Left lung (tissue), 14 donors: ENCODE data around the gene HS3ST6. TPM values are rescaled to one million over a fixed set of nuclear protein-coding genes. Genes with fewer than 3 reads are reported as not detected.
A peak's percentile ranks its signal among the peaks of the same experiment; 100 is the strongest.

Experiments used
- ATAC-seq: fragments of 200-7000 bp; cut with Tn5 transposase; one replicate; pipeline ENCODE4 v1.9.1; 2020; ENCODE audit warnings: moderate library complexity
- DNase-seq, 4 donors: peaks; one replicate each; pipeline ENCODE4 v3.0.0-alpha.2; 2013 to 2020
- H3K27ac ChIP-seq, 2 donors: fragments of 200-600 bp; sonication (generic) in 1 of 2; one replicate each; pipeline versions ENCODE4 v1.5.0 to v1.8.0; 2020 to 2021
- H3K27me3 ChIP-seq, 2 donors: fragments of 200-600 bp; sonication (generic) in 1 of 2; one replicate each; pipeline versions ENCODE4 v1.5.0 to v1.8.0; 2020 to 2021
- H3K36me3 ChIP-seq, 2 donors: fragments of 200-600 bp; sonication (generic) in 1 of 2; one replicate each; pipeline versions ENCODE4 v1.5.0 to v1.8.0; 2020 to 2021
- H3K4me1 ChIP-seq, 2 donors: fragments of 200-600 bp; one replicate each; pipeline ENCODE4 v1.8.0; 2021
- H3K4me3 ChIP-seq, 2 donors: fragments of 200-600 bp; sonication (generic) in 1 of 2; one replicate each; pipeline versions ENCODE4 v1.5.0 to v1.8.0; 2020 to 2021; ENCODE audit warnings: mild to moderate bottlenecking in 1 of 2
- H3K9me3 ChIP-seq, 2 donors: fragments of 200-600 bp; sonication (generic) in 1 of 2; one replicate each; pipeline versions ENCODE4 v1.5.0 to v1.8.0; 2020 to 2021
- CTCF ChIP-seq, 2 donors: fragments of 200-600 bp; sonication (generic) in 1 of 2; IDR thresholded peaks; one replicate each; pipeline versions ENCODE4 v1.5.0 to v1.8.0; 2021; ENCODE audit warnings: antibody characterized with exemption in 2 of 2
- intact Hi-C, 2 donors: fragments of 100-400 bp; cut with DNase I; formaldehyde crosslinking; loops; one replicate each; pipeline versions ENCODE4 v1.11.2 to v1.14.2; 2022
- long read RNA-seq, 12 donors: library from polyadenylated mRNA in 2 of 12; unstranded in 2 of 12; transcript quantifications; one replicate each; pipeline ENCODE4 v2.0.0 and lab custom pipeline, GENCODE V29; 2019 to 2026
- polyA plus RNA-seq, 6 donors: library from polyadenylated mRNA; unstranded; fragments of 120-200 nt; gene quantifications; one replicate each; pipeline ENCODE4 v1.2.1, GENCODE V29; 2013; ENCODE audit not compliant: insufficient read length in 6 of 6
- total RNA-seq, 2 donors: library from RNA; stranded (reverse); fragmentation: NEBNext Ultra II Directional; extraction: Animal tissue kit (Norgen Biotek cat#: 25700); gene quantifications; one replicate each; pipeline ENCODE4 v1.2.1, GENCODE V29; 2021
- donor health status: DM: no; HTN: yes; CAD: no.
- donor health status: DM: no; HTN: no; CAD: no.

HS3ST6 gene
- total RNA-seq (1 to 10 TPM in 1 of 2 donors, not detected in 1; 1.4 TPM), polyA plus RNA-seq (under 1 TPM in 3 of 6 donors, not detected in 3; 0.13 to 0.21 (median 0.15) TPM)
- long read RNA-seq, donor 1 = 0 reads
- long read RNA-seq, donor 2 = 0 reads
- long read RNA-seq, donor 3 = 0 reads
- long read RNA-seq, donor 4 = 0 reads
- long read RNA-seq, donor 5 = 0 reads
- long read RNA-seq, donor 6 = 0 reads
- long read RNA-seq, donor 7 = 0 reads
- long read RNA-seq, donor 8, partial matches to known transcripts = 0 of 1 reads
- long read RNA-seq, donor 8, other reads (novel, unspliced or antisense) = 0 of 1 reads
- long read RNA-seq, donor 9 = 0 reads
- long read RNA-seq, donor 10, partial matches to known transcripts = 0 of 1 reads
- long read RNA-seq, donor 10, other reads (novel, unspliced or antisense) = 1 of 1 reads
- long read RNA-seq, donor 11 = 0 reads
- long read RNA-seq, donor 12, partial matches to known transcripts = 0 of 2 reads
- long read RNA-seq, donor 12, other reads (novel, unspliced or antisense) = 0 of 2 reads

- Histone ChIP-seq H3K27me3 (peaks cover 65 to 97% of the 10 kb centered on the region in 2 donors), H3K36me3 (no peaks in the 10 kb centered on the region), H3K27ac (no peak within 1 kb of the TSS), H3K4me3 (no peak within 1 kb of the TSS), H3K4me1 (peaks cover 0 to 16% of the 10 kb centered on the region in 2 donors), H3K9me3 (no peaks in the 10 kb centered on the region)
- no peak for TF ChIP-seq CTCF (IDR thresholded peaks at IDR 0.05)
- ATAC-seq (no peak), DNase-seq (no peak)
- intact Hi-C loops = no loop called here
Observed at GRCh38 chr16:1918351-1919326, at the start of gene HS3ST6. Gene HS3ST6 (minus strand): TSS chr16:1918415. CDS start chr16:1918323, 92 bp downstream.

- H3K27me3 ChIP-seq = no peaks in the 10 kb centered on the region
- H3K4me1 ChIP-seq = peaks cover 27 to 51% of the 10 kb centered on the region in 2 donors
- ATAC-seq = no peak
- DNase-seq = no peak
- intact Hi-C loops = no loop called here
- no peaks in the 10 kb centered on the region for H3K9me3 ChIP-seq
- H3K36me3 ChIP-seq = peaks cover 0 to 24% of the 10 kb centered on the region in 2 donors
- H3K27ac ChIP-seq = peak within 1 kb of the TSS in 1 of 2 donors; percentile 97
- peak within 1 kb of the TSS; percentile 90 to 95 for H3K4me3 ChIP-seq
- no peak for TF ChIP-seq CTCF (IDR thresholded peaks at IDR 0.05)
Observed at GRCh38 chr16:1966460-1966859, 48.2 kb upstream of the HS3ST6 start, which contains the start of gene RNF151. Gene RNF151 (plus strand): TSS chr16:1966856. CDS start chr16:1966882, 26 bp downstream.

- Histone ChIP-seq H3K4me3 (peak overlapping the region; percentile 90 to 95), H3K4me1 (peaks cover 22 to 52% of the 10 kb centered on the region in 2 donors), H3K9me3 (no peaks in the 10 kb centered on the region), H3K36me3 (peaks cover 0 to 29% of the 10 kb centered on the region in 2 donors), H3K27ac (peak overlapping the region; percentile 93 to 97), H3K27me3 (no peaks in the 10 kb centered on the region)
- TF ChIP-seq CTCF (IDR thresholded peaks at IDR 0.05) = no peak
- no peak for DNase-seq
- intact Hi-C loops = no loop called here
- ATAC-seq = peak; percentile 3
Observed at GRCh38 chr16:1965396-1966001, 47.3 kb upstream of the HS3ST6 start.

- DNase-seq = peak; percentile 98 to 99 (median 98)
- ATAC-seq = peak; percentile 97
- no peaks in the 10 kb centered on the region for H3K27me3 ChIP-seq
- H3K36me3 ChIP-seq = peaks cover 0 to 29% of the 10 kb centered on the region in 2 donors
- H3K9me3 ChIP-seq = no peaks in the 10 kb centered on the region
- no peak for TF ChIP-seq CTCF (IDR thresholded peaks at IDR 0.05)
- H3K4me1 ChIP-seq = peaks cover 26 to 58% of the 10 kb centered on the region in 2 donors
- intact Hi-C loops = no loop called here
- H3K4me3 ChIP-seq = peak within 1 kb of the TSS; percentile 90 to 95
- peak within 1 kb of the TSS; percentile 93 to 97 for H3K27ac ChIP-seq
Observed at GRCh38 chr16:1964506-1965395, 46.5 kb upstream of the HS3ST6 start, which contains the start of gene RPS2. Gene RPS2 (minus strand): TSS chr16:1964826. CDS start chr16:1964625, 201 bp downstream.
